ENCODE measurements around the gene DGKG.

GRCh38 chr3:186212611-186213010 is 149.4 kb downstream of the DGKG start:
- TF ChIP-seq, protein P1, sequence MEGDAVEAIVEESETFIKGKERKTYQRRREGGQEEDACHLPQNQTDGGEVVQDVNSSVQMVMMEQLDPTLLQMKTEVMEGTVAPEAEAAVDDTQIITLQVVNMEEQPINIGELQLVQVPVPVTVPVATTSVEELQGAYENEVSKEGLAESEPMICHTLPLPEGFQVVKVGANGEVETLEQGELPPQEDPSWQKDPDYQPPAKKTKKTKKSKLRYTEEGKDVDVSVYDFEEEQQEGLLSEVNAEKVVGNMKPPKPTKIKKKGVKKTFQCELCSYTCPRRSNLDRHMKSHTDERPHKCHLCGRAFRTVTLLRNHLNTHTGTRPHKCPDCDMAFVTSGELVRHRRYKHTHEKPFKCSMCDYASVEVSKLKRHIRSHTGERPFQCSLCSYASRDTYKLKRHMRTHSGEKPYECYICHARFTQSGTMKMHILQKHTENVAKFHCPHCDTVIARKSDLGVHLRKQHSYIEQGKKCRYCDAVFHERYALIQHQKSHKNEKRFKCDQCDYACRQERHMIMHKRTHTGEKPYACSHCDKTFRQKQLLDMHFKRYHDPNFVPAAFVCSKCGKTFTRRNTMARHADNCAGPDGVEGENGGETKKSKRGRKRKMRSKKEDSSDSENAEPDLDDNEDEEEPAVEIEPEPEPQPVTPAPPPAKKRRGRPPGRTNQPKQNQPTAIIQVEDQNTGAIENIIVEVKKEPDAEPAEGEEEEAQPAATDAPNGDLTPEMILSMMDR (IDR thresholded peaks at IDR 0.05) = no peak
- no peak for TF ChIP-seq POLR2A (IDR thresholded peaks at IDR 0.05)
- no peak for TF ChIP-seq EP300 (IDR thresholded peaks at IDR 0.05)
- TF ChIP-seq POLR2AphosphoS5 (IDR thresholded peaks at IDR 0.05) = no peak
